Heart right ventricle (tissue), 16 donors: ENCODE data around the gene ABCB6. TPM values are rescaled to one million over a fixed set of nuclear protein-coding genes. Genes with fewer than 3 reads are reported as not detected.
A peak's percentile ranks its signal among the peaks of the same experiment; 100 is the strongest.
"Not testable (repeated sequence)": the region's sequence is repeated elsewhere in the genome, so short reads cannot be mapped to it uniquely, and the experiment has no call there.

Experiments
- ATAC-seq, 8 donors: fragments of 200-7000 bp; cut with Tn5 transposase; one replicate each; pipeline ENCODE4 v1.9.1; 2020; ENCODE audit warnings: mild to moderate bottlenecking in 8 of 8, moderate library complexity in 8 of 8, moderate number of reproducible peaks in 1 of 8
- DNase-seq, 2 donors: peaks; one replicate each; pipeline ENCODE4 v3.0.0-alpha.2; 2020
- H3K27ac ChIP-seq, 10 donors: fragments of 200-600 bp; sonication (generic) in 2 of 10; one replicate each; pipeline versions ENCODE4 v1.5.0 to v1.8.0; 2020 to 2022; ENCODE audit warnings: mild to moderate bottlenecking in 3 of 10
- H3K27me3 ChIP-seq, 7 donors: fragments of 200-600 bp; one replicate each; pipeline ENCODE4 v1.8.0; 2021 to 2022; ENCODE audit warnings: mild to moderate bottlenecking in 2 of 7
- H3K36me3 ChIP-seq, 9 donors: fragments of 200-600 bp; sonication (generic) in 1 of 9; one replicate each; pipeline versions ENCODE4 v1.5.0 to v1.8.0; 2020 to 2022; ENCODE audit warnings: mild to moderate bottlenecking in 2 of 9
- H3K4me1 ChIP-seq, 9 donors: fragments of 200-600 bp; sonication (generic) in 1 of 9; one replicate each; pipeline versions ENCODE4 v1.5.0 to v1.8.0; 2020 to 2022; ENCODE audit warnings: mild to moderate bottlenecking in 4 of 9
- H3K4me3 ChIP-seq, 10 donors: fragments of 200-600 bp; sonication (generic) in 2 of 10; one replicate each; pipeline versions ENCODE4 v1.5.0 to v1.8.0; 2020 to 2022; ENCODE audit warnings: mild to moderate bottlenecking in 7 of 10, moderate library complexity in 2 of 10
- H3K9me3 ChIP-seq, 11 donors: fragments of 200-600 bp in 10 of 11; sonication (generic) in 2 of 11; one replicate each; pipeline versions ENCODE4 v1.5.0 to v1.8.0; 2013 to 2022; ENCODE audit warnings: mild to moderate bottlenecking in 2 of 11, control low read depth in 1 of 11, moderate library complexity in 1 of 11
- CTCF ChIP-seq, 9 donors: fragments of 200-600 bp; sonication (generic) in 2 of 9; IDR thresholded peaks; one replicate each; pipeline versions ENCODE4 v1.5.0 to v1.8.0; 2021 to 2022; ENCODE audit warnings: antibody characterized with exemption in 9 of 9, mild to moderate bottlenecking in 5 of 9, moderate library complexity in 1 of 9
- WGBS, 2 donors: extraction: QIAGEN DNeasy Blood & Tissue Kit; methylation state at CpG; one replicate each; pipeline ENCODE4 v1.1.7; 2013; ENCODE audit warnings: inconsistent platforms in 1 of 2; 5-methylcytosine and 5-hydroxymethylcytosine counted together
- intact Hi-C, 10 donors: fragments of 100-400 bp; cut with DNase I; formaldehyde crosslinking; loops; one replicate each; pipeline versions ENCODE4 v1.11.1 to v1.14.2; 2022
- polyA plus RNA-seq, 2 donors: library from polyadenylated mRNA; stranded (reverse); fragments of 200-250 nt; gene quantifications; one replicate each; pipeline ENCODE4 v1.2.3, GENCODE V29; 2013
- total RNA-seq, 10 donors: library from RNA; stranded (reverse); fragmentation: NEBNext Ultra II Directional in 3 of 10; extraction: Animal tissue kit (Norgen Biotek cat#: 25700) in 3 of 10; gene quantifications; one replicate each; pipeline versions ENCODE4 v1.2.1 to v1.2.4, GENCODE V29; 2021 to 2023
- donor health status: Arrhythmogenic right ventricular cardiomyopathy.
- donor health status: ischemic (EF 13 %, LVEDD 7.1; RV severe dilation, severe dysfunction).
- donor health status: healthy with polysubstance abuse.
- donor health status: DM: no; HTN: yes; CAD: no.
- donor health status: DM: no; HTN: no; CAD: no.
- donor health status: ischemic (EF 25% LVEDD 6.9; RV normal size, moderate dysfunction).
- donor health status: ischemic (EF 25% LVEDD 5.7; RV mildly dilated, moderate dysfunction).
- donor health status: healthy.
- donor health status: DM: yes; HTN: yes; CAD: no.
- donor health status: Ischemic cardiomyopathy.
- donor health status: ischemic (EF 35%, LVEDD 5.7; RV mildly dilated, moderate dysfunction).
- donor health status: nonischemic (EF 11% LVEDD 7.7; RV severe dilation, severe dysfunction).
- donor health status: DM: yes; HTN: yes; CAD: no.
- donor health status: PGD.
- donor health status: ischemic (EF 29% LVEDD 5.4; RV normal size, mild dysfunction).
- donor health status: nonischemic (EF 23%, LVEDD 6.1; RV moderate dilation, normal function).

The ABCB6 gene
- total and polyA plus RNA-seq, 12 donors = 9.8 to 34.0 (median 18.5) TPM

- Histone ChIP-seq H3K9me3 (no peaks in the 10 kb centered on the region), H3K4me1 (no peaks in the 10 kb centered on the region), H3K36me3 (no peaks in the 10 kb centered on the region), H3K4me3 (no peak overlapping the region), H3K27me3 (peaks cover 0 to 29% (median 10%) of the 10 kb centered on the region in 7 donors), H3K27ac (no peak overlapping the region)
- no peak for TF ChIP-seq CTCF (IDR thresholded peaks at IDR 0.05)
- intact Hi-C loops = no loop called here
- DNase-seq = no peak
- WGBS, 2 donors = 43 to 51% methylated on average over 5 of the region's 5 CpGs
- ATAC-seq = no peak
Observed at GRCh38 chr2:219261024-219261855, 42.5 kb upstream of the ABCB6 start.

GRCh38 chr2:219258942-219259341, 40.2 kb upstream of the ABCB6 start:
- H3K36me3 ChIP-seq, ATAC-seq, H3K9me3 ChIP-seq, H3K27ac ChIP-seq, DNase-seq, H3K4me3 ChIP-seq, intact Hi-C loops: not testable (repeated sequence)
- 88 to 89% methylated on average over 10 of the region's 10 CpGs for WGBS, 2 donors
- Histone ChIP-seq H3K4me1 (peaks cover 0 to 14% (median 9%) of the 10 kb centered on the region in 9 donors), H3K27me3 (peaks cover 0 to 38% (median 10%) of the 10 kb centered on the region in 7 donors)

GRCh38 chr2:219254590-219255201, 35.9 kb upstream of the ABCB6 start:
- peak overlapping the region; percentile 54 to 95 (median 76) for H3K4me3 ChIP-seq
- H3K9me3 ChIP-seq = no peaks in the 10 kb centered on the region
- intact Hi-C loops = no loop called here
- H3K27me3 ChIP-seq = peaks cover 0 to 35% (median 5%) of the 10 kb centered on the region in 7 donors
- peak overlapping the region in 7 of 10 donors; percentile 81 to 99 (median 89) for H3K27ac ChIP-seq
- DNase-seq (no peak), ATAC-seq (peak in 7 of 8 donors; percentile 0 to 27 (median 5))
- WGBS, 2 donors = 23 to 26% methylated on average over 12 of the region's 12 CpGs
- H3K36me3 ChIP-seq = peaks cover 0 to 18% (median 7%) of the 10 kb centered on the region in 9 donors
- TF ChIP-seq CTCF (IDR thresholded peaks at IDR 0.05) = no peak
- peaks cover 18 to 51% (median 41%) of the 10 kb centered on the region in 9 donors for H3K4me1 ChIP-seq

GRCh38 chr2:219253753-219254589, 35.2 kb upstream of the ABCB6 start, which contains the start of gene TUBA4A:
TUBA4A (minus strand) TSS chr2:219253918; CDS start chr2:219253858, 60 bp downstream.
- TF ChIP-seq CTCF (IDR thresholded peaks at IDR 0.05) = peak in 2 of 9 donors; percentile 12 to 25
- WGBS, 2 donors = 0 to 1% methylated on average over 72 to 76 of the region's 76 CpGs
- peak; percentile 90 to 95 (median 94) for ATAC-seq
- peak; percentile 83 to 86 for DNase-seq
- Histone ChIP-seq H3K27me3 (peaks cover 0 to 35% (median 5%) of the 10 kb centered on the region in 7 donors), H3K4me3 (peak within 1 kb of the TSS; percentile 54 to 95 (median 76)), H3K4me1 (peaks cover 25 to 58% (median 48%) of the 10 kb centered on the region in 9 donors), H3K36me3 (peaks cover 0 to 21% (median 7%) of the 10 kb centered on the region in 9 donors), H3K9me3 (no peaks in the 10 kb centered on the region), H3K27ac (peak within 1 kb of the TSS in 9 of 10 donors; percentile 6 to 99 (median 84))
- intact Hi-C loops = loop anchor here in 2 of 10 donors (2.0 kb wide), 2 partner anchors 25 to 41 kb away; partner anchors contain the start of gene DNAJB2 (in 2 of the 2)
